Measurements from ENCODE around the gene CCDC171. TPM values are rescaled to one million over a fixed set of nuclear protein-coding genes. Genes with fewer than 3 reads are reported as not detected.

The CCDC171 gene
- total RNA-seq, 1 donor from 2014 or later: 2.9 TPM

DNA sequence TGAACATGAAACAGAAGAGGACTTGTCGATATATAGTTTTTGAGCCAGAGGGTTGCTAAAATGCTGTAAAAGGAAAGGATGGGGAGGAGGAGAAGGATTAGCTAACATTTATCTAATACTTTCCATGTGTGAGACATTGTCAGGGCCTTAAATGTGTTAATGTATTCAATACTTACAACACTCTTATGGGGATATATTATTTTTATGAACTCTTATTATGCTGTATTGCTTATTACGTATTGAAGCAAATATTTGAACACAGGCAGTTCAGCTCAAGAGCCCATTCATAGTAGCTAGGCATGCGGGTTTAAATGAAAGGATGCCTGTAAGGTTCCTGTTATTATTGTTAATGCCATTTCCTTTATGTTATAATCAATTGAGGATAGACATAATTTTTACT is 391.5 kb downstream of the CCDC171 start:
- no peaks in the 10 kb centered on the region for H3K27me3 ChIP-seq
- H3K9me3 ChIP-seq: no peaks in the 10 kb centered on the region
- H3K36me3 ChIP-seq: no peaks in the 10 kb centered on the region
- intact Hi-C loops (cut with DNase I): no loop called here
- no peak overlapping the region for H3K4me3 ChIP-seq
- DNase-seq (ENCODE audit: extremely low spot score in 2 of 2): no peak
- TF ChIP-seq POLR2A (IDR thresholded peaks at IDR 0.05) (no peak), POLR2AphosphoS5 (IDR thresholded peaks at IDR 0.05; ENCODE audit: insufficient read depth in 1 of 2, low read depth in 1 of 2) (no peak)
- TF ChIP-seq, protein P1, sequence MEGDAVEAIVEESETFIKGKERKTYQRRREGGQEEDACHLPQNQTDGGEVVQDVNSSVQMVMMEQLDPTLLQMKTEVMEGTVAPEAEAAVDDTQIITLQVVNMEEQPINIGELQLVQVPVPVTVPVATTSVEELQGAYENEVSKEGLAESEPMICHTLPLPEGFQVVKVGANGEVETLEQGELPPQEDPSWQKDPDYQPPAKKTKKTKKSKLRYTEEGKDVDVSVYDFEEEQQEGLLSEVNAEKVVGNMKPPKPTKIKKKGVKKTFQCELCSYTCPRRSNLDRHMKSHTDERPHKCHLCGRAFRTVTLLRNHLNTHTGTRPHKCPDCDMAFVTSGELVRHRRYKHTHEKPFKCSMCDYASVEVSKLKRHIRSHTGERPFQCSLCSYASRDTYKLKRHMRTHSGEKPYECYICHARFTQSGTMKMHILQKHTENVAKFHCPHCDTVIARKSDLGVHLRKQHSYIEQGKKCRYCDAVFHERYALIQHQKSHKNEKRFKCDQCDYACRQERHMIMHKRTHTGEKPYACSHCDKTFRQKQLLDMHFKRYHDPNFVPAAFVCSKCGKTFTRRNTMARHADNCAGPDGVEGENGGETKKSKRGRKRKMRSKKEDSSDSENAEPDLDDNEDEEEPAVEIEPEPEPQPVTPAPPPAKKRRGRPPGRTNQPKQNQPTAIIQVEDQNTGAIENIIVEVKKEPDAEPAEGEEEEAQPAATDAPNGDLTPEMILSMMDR (IDR thresholded peaks at IDR 0.05): no peak
- no peak overlapping the region for H3K27ac ChIP-seq
- no peaks in the 10 kb centered on the region for H3K4me1 ChIP-seq

DNA sequence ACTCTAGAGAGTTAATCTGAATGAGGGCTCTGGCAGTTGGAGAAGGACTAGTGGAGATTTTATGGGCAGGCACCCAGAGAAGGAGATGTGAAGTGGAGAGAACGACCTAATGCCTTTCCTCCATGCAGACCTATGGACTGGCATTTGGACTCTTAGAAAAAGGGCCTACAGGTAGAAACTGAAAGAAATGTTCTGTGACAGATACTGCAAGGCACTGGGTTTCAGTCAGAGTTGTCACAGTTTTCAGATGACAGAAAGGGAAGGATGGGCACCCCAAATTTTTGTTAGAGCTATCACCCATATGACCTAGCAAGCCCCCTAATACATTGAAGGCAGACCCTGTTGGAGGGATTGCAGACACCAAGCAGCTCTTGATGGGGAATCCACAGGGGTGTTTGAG is 406.8 kb downstream of the CCDC171 start:
- Histone ChIP-seq H3K36me3 (no peaks in the 10 kb centered on the region), H3K27me3 (no peaks in the 10 kb centered on the region), H3K4me3 (no peak overlapping the region), H3K9me3 (no peaks in the 10 kb centered on the region), H3K4me1 (no peaks in the 10 kb centered on the region), H3K27ac (no peak overlapping the region)
- no peak for TF ChIP-seq POLR2A (IDR thresholded peaks at IDR 0.05)
- TF ChIP-seq, protein P1 (IDR thresholded peaks at IDR 0.05): no peak
- TF ChIP-seq POLR2AphosphoS5 (IDR thresholded peaks at IDR 0.05; ENCODE audit: insufficient read depth in 1 of 2, low read depth in 1 of 2): no peak
- intact Hi-C loops (cut with DNase I): no loop called here
- no peak for DNase-seq (ENCODE audit: extremely low spot score in 2 of 2)

DNA sequence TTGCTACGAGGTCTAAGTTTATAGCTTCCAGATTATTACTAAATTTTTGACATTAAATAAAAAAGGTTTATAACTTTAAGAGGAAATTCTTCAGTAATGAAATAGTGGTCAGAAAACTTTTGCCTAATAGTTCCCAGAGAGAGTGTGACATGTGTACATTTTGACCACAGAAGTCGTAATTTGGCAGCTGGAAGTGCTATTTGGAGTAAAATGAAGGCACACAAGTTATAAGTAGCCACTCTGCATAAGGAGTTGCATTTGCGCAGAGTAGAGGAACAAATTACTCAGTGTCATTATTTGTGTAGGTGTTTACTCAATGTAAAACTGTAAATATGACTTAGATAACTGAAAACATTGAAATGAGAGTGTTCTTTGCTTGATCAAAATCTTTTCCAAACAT is 408.4 kb downstream of the CCDC171 start:
- H3K9me3 ChIP-seq: no peaks in the 10 kb centered on the region
- H3K27ac ChIP-seq: no peak overlapping the region
- TF ChIP-seq POLR2A (IDR thresholded peaks at IDR 0.05) (no peak), POLR2AphosphoS5 (IDR thresholded peaks at IDR 0.05; ENCODE audit: insufficient read depth in 1 of 2, low read depth in 1 of 2) (no peak)
- TF ChIP-seq, protein P1 (IDR thresholded peaks at IDR 0.05): no peak
- H3K4me1 ChIP-seq: no peaks in the 10 kb centered on the region
- H3K27me3 ChIP-seq: no peaks in the 10 kb centered on the region
- no peaks in the 10 kb centered on the region for H3K36me3 ChIP-seq
- intact Hi-C loops (cut with DNase I): no loop called here
- DNase-seq (ENCODE audit: extremely low spot score in 2 of 2): no peak
- H3K4me3 ChIP-seq: no peak overlapping the region

DNA sequence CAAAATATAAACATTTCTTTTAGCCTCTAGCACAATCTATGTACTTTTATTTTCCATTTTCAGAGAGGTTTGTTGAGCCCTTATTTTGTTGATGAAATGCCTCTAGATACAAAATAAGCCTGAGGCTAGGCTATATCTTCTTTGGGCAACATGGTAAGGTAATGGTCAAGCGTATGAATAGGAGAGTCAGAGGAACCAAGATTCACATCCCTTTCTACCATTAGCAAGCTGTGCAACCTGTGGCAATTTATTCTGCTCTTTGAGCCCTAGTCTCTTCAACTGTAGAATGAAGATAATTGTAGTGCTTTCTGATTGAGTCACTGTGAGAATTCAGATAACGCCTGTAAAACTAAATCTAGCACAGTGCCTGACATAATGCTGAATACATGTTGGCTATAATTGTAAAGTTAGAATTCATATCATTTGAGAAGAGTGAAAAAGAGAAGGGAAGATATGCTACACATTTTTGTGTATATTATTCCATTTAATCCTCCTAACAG is 412.5 kb downstream of the CCDC171 start:
- intact Hi-C loops (cut with DNase I): no loop called here
- TF ChIP-seq POLR2AphosphoS5 (IDR thresholded peaks at IDR 0.05; ENCODE audit: insufficient read depth in 1 of 2, low read depth in 1 of 2) (no peak), POLR2A (IDR thresholded peaks at IDR 0.05) (no peak)
- TF ChIP-seq, protein P1 (IDR thresholded peaks at IDR 0.05): no peak
- H3K9me3 ChIP-seq: no peaks in the 10 kb centered on the region
- H3K27me3 ChIP-seq: no peaks in the 10 kb centered on the region
- H3K4me3 ChIP-seq: no peak overlapping the region
- H3K4me1 ChIP-seq: no peaks in the 10 kb centered on the region
- no peaks in the 10 kb centered on the region for H3K36me3 ChIP-seq
- no peak overlapping the region for H3K27ac ChIP-seq
- no peak for DNase-seq (ENCODE audit: extremely low spot score in 2 of 2)

DNA sequence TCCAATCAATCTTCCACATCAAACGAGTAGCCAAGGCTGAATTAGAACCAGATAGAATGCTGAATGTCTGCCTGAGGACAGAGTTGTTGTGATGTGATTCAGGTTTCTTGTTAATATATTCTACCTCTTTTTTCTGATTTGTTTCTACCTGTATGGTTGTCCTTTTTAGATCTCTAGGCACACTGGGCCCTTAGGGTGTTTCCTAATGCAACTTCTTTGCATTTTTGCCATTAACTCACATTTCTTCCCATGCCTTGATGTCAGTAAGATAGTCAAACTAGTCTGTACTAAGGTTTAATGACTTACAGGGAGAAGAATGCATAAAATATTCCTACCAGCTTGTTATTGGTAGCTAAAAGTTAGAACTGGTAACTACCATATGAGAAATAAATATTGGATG is 413.6 kb downstream of the CCDC171 start:
- TF ChIP-seq POLR2AphosphoS5 (IDR thresholded peaks at IDR 0.05; ENCODE audit: insufficient read depth in 1 of 2, low read depth in 1 of 2): no peak
- TF ChIP-seq, protein P1 (IDR thresholded peaks at IDR 0.05): no peak
- TF ChIP-seq POLR2A (IDR thresholded peaks at IDR 0.05): no peak
- no peaks in the 10 kb centered on the region for H3K36me3 ChIP-seq
- H3K4me3 ChIP-seq: no peak overlapping the region
- intact Hi-C loops (cut with DNase I): no loop called here
- no peaks in the 10 kb centered on the region for H3K9me3 ChIP-seq
- no peaks in the 10 kb centered on the region for H3K4me1 ChIP-seq
- H3K27ac ChIP-seq: no peak overlapping the region
- no peaks in the 10 kb centered on the region for H3K27me3 ChIP-seq
- DNase-seq (ENCODE audit: extremely low spot score in 2 of 2): no peak
